Neuronal stem cell (in vitro differentiated cells): ENCODE data around the gene SLC25A22. TPM values are rescaled to one million over a fixed set of nuclear protein-coding genes. Genes with fewer than 3 reads are reported as not detected.

Experiments used
- DNase-seq: peaks from one replicate; pipeline ENCODE4 v3.0.0-alpha.2; 2013; ENCODE audit warnings: low spot score
- H2AFZ ChIP-seq: one replicate; pipeline ENCODE4 v1.6.1; 2013; ENCODE audit warnings: mild to moderate bottlenecking, low read length, inconsistent platforms
- H2AK5ac ChIP-seq: 2 replicates; pipeline ENCODE4 v1.6.1; 2013; ENCODE audit warnings: low read depth, mild to moderate bottlenecking, inconsistent platforms, low read length, moderate library complexity, mixed read lengths
- H2BK120ac ChIP-seq: 2 replicates; pipeline ENCODE4 v1.6.1; 2013; ENCODE audit warnings: low read depth, mild to moderate bottlenecking, inconsistent platforms, low read length, moderate library complexity, mixed read lengths
- H2BK12ac ChIP-seq: one replicate; pipeline ENCODE4 v1.6.1; 2013; ENCODE audit warnings: low read length, inconsistent platforms
- H2BK15ac ChIP-seq: 2 replicates; pipeline ENCODE4 v1.6.1; 2013; ENCODE audit warnings: mild to moderate bottlenecking, low read length, inconsistent platforms, mixed read lengths
- H2BK5ac ChIP-seq: one replicate; pipeline ENCODE4 v1.6.1; 2013; ENCODE audit warnings: inconsistent platforms, mild to moderate bottlenecking, low read length, moderate library complexity
- H3K14ac ChIP-seq: one replicate; pipeline ENCODE4 v1.6.1; 2013; ENCODE audit warnings: low read length, inconsistent platforms
- H3K18ac ChIP-seq: 2 replicates; pipeline ENCODE4 v1.6.1; 2013; ENCODE audit warnings: low read length, inconsistent platforms
- H3K23ac ChIP-seq: 2 replicates; pipeline ENCODE4 v1.6.1; 2013; ENCODE audit warnings: low read depth, mild to moderate bottlenecking, mixed read lengths, low read length, inconsistent platforms; ENCODE audit not compliant: poor library complexity
- H3K27ac ChIP-seq: replicated peaks from 3 replicates; pipeline ENCODE4 v1.5.1; 2013; ENCODE audit warnings: low read length, inconsistent platforms
- H3K27me3 ChIP-seq, 3 experiments: 2 replicates each; pipeline ENCODE4 v1.6.1; 2013; ENCODE audit warnings: low read length in 3 of 3, mild to moderate bottlenecking in 2 of 3, inconsistent platforms in 1 of 3, low read depth in 1 of 3, mixed read lengths in 1 of 3, moderate library complexity in 1 of 3; ENCODE audit not compliant: control insufficient read depth in 3 of 3, insufficient read depth in 3 of 3
- H3K36me3 ChIP-seq, 2 donors: replicated peaks in 1 of 2; 2 replicates each; pipeline ENCODE4 v1.6.1; 2013; ENCODE audit warnings: low read length in 2 of 2; ENCODE audit not compliant: control insufficient read depth in 2 of 2, insufficient read depth in 2 of 2
- H3K4ac ChIP-seq: 2 replicates; pipeline ENCODE4 v1.6.1; 2013; ENCODE audit warnings: inconsistent platforms, mild to moderate bottlenecking, low read length, moderate library complexity
- H3K4me1 ChIP-seq, 2 donors: 1 replicate in 1 of 2; 2 replicates in 1 of 2; pipeline ENCODE4 v1.6.1; 2013; ENCODE audit warnings: low read length in 2 of 2, low read depth in 1 of 2; ENCODE audit not compliant: control insufficient read depth in 2 of 2, insufficient read depth in 1 of 2
- H3K4me2 ChIP-seq: one replicate; pipeline ENCODE4 v1.6.1; 2013; ENCODE audit warnings: mild to moderate bottlenecking, low read length, inconsistent platforms; ENCODE audit not compliant: insufficient read depth, poor library complexity, severe bottlenecking
- H3K4me3 ChIP-seq, 2 donors: 2 replicates each; pipeline ENCODE4 v1.5.1; 2013; ENCODE audit warnings: low read length in 2 of 2, mild to moderate bottlenecking in 2 of 2, inconsistent platforms in 1 of 2, moderate library complexity in 1 of 2
- H3K79me1 ChIP-seq: one replicate; pipeline ENCODE4 v1.6.1; 2013; ENCODE audit warnings: low read depth, mild to moderate bottlenecking, inconsistent platforms, low read length, moderate library complexity
- H3K9ac ChIP-seq: one replicate; pipeline ENCODE4 v1.6.1; 2013; ENCODE audit warnings: mild to moderate bottlenecking, low read depth, low read length, inconsistent platforms; ENCODE audit not compliant: poor library complexity
- H3K9me3 ChIP-seq, 2 donors: replicated peaks in 1 of 2; 2 replicates each; pipeline versions ENCODE3 to v1.6.1; 2013; ENCODE audit warnings: low read length in 2 of 2, mild to moderate bottlenecking in 2 of 2, inconsistent platforms in 1 of 2, low read depth in 1 of 2, mixed read lengths in 1 of 2, moderate library complexity in 1 of 2; ENCODE audit not compliant: control insufficient read depth in 2 of 2, insufficient read depth in 1 of 2
- H4K8ac ChIP-seq: one replicate; pipeline ENCODE4 v1.6.1; 2013; ENCODE audit warnings: low read depth, mild to moderate bottlenecking, inconsistent platforms, low read length, moderate library complexity
- H4K91ac ChIP-seq: one replicate; pipeline ENCODE4 v1.6.1; 2013; ENCODE audit warnings: low read length, low read depth, mild to moderate bottlenecking, inconsistent platforms; ENCODE audit not compliant: poor library complexity
- WGBS, 2 donors: extraction: QIAGEN DNeasy Blood & Tissue Kit; methylation state at CpG; one replicate each; pipeline ENCODE4 v1.1.7; 2013; ENCODE audit warnings: missing lambda C conversion rate in 2 of 2, mixed read lengths in 1 of 2; ENCODE audit not compliant: insufficient read length in 2 of 2, insufficient replicate concordance in 1 of 2; ENCODE audit errors: extremely low coverage in 2 of 2; 5-methylcytosine and 5-hydroxymethylcytosine counted together
- polyA plus RNA-seq, 2 experiments: library from polyadenylated mRNA; stranded (reverse); fragments of 200-250 nt; gene quantifications; one replicate each; pipeline ENCODE4 v1.2.3, GENCODE V29; 2013

SLC25A22 gene
- 26.6 TPM for polyA plus RNA-seq (2013, experiment 1 of 2)
- polyA plus RNA-seq (2013, experiment 2 of 2), result 26.0 TPM

GRCh38 chr11:798093-798713 lies at the start of gene SLC25A22:
Gene SLC25A22, minus strand, starts transcription at chr11:798281. Its CDS starts 3,275 bp downstream, at chr11:795006.
- peak within 1 kb of the TSS; percentile 89 for H2AK5ac ChIP-seq
- peak within 1 kb of the TSS; percentile 99 for H3K23ac ChIP-seq
- peak within 1 kb of the TSS; percentile 99 for H2BK5ac ChIP-seq
- peak within 1 kb of the TSS; percentile 87 for H2BK15ac ChIP-seq
- peaks cover 28% of the 10 kb centered on the region for H3K79me1 ChIP-seq
- WGBS, 2 donors, result no CpG with 5 or more reads among the region's 69 CpGs
- peak within 1 kb of the TSS; percentile 92 for H3K4me2 ChIP-seq
- peak within 1 kb of the TSS; percentile 97 for H3K9ac ChIP-seq
- H3K27me3 ChIP-seq, result no peaks in the 10 kb centered on the region
- H3K14ac ChIP-seq, result peak within 1 kb of the TSS; percentile 100
- H2BK12ac ChIP-seq, result no peak within 1 kb of the TSS
- H2BK120ac ChIP-seq, result peak within 1 kb of the TSS; percentile 81
- peak within 1 kb of the TSS; percentile 86 for H3K27ac ChIP-seq
- H4K8ac ChIP-seq, result peak within 1 kb of the TSS; percentile 3
- peaks cover 37 to 61% of the 10 kb centered on the region in 2 donors for H3K36me3 ChIP-seq
- no peaks in the 10 kb centered on the region for H3K9me3 ChIP-seq
- H2AFZ ChIP-seq, result peak within 1 kb of the TSS; percentile 88
- H3K4me1 ChIP-seq, result peaks cover 10 to 15% of the 10 kb centered on the region in 2 donors
- peak within 1 kb of the TSS; percentile 100 for H3K18ac ChIP-seq
- peak; percentile 83 for DNase-seq
- H4K91ac ChIP-seq, result no peak within 1 kb of the TSS
- H3K4ac ChIP-seq, result peak within 1 kb of the TSS; percentile 84
- peak within 1 kb of the TSS; percentile 99 to 100 for H3K4me3 ChIP-seq

DNA sequence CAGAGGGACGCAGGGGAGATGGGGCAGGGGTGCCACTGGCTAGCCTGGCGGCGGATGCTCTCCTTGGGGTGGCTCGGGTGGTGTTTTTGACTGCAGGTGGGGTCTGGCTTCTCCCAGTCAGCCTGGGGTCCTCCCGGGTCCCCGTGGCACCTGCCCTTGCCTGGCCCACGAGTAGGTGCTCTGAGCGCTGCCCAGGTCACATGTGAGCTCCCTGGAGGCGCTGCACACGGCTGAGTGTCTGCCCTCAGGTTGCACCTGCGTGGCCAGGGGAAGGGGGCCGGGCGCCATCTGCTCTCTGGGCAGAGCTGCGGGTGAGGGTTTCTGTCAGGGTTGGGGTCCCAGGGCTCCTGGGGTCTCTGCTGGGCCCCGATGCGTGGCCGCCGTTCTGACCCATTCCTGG lies 49.8 kb upstream of the SLC25A22 start:
- Histone ChIP-seq H3K4ac (peak overlapping the region; percentile 37), H3K9ac (peak overlapping the region; percentile 44), H2BK5ac (peak overlapping the region; percentile 53), H4K91ac (no peak overlapping the region), H3K4me2 (no peak overlapping the region), H2AFZ (no peak overlapping the region), H2AK5ac (peak overlapping the region; percentile 98), H3K9me3 (no peaks in the 10 kb centered on the region), H3K14ac (peak overlapping the region; percentile 21), H4K8ac (no peak overlapping the region), H3K18ac (peak overlapping the region; percentile 5), H3K4me1 (peaks cover 32 to 44% of the 10 kb centered on the region in 2 donors), H3K27ac (no peak overlapping the region), H3K4me3 (no peak overlapping the region), H2BK12ac (peak overlapping the region; percentile 94), H2BK15ac (peak overlapping the region; percentile 92), H2BK120ac (peak overlapping the region; percentile 47), H3K23ac (no peak overlapping the region), H3K79me1 (peaks cover 14% of the 10 kb centered on the region), H3K36me3 (no peaks in the 10 kb centered on the region), H3K27me3 (peaks cover 0 to 20% (median 0%) of the 10 kb centered on the region in 3 experiments)
- no peak for DNase-seq
- WGBS, 2 donors, result no CpG with 5 or more reads among the region's 18 CpGs

DNA sequence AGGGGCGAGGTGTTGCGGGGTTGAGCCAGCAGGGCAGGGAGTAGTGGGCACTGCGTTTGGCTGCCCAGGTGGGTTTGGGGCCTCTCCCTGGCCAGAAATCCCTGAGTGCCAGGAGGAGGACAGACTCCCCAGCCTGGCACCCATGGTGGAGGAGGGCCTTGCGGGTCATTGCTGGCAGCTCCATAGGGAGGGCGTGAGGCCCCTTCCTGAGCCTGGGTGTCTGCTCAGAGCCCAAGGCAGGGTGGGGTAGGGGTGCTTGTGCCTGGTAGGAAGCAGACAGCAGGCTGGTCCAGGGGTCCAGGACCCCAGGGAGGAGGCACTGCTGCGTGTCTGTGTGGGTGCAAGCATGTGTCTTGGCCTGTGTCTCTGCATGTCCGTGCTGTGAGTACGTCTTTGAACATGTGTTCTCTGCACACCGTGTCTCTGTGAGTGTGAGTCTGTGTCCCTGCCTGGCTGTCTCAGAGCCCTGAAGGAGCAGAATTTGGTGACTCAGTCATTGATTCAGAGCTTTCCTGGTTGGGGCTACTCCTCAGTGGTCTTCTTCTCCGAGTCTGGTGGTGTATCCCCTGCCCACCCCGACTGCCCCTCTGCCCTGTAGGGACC lies 48.5 kb upstream of the SLC25A22 start:
- Histone ChIP-seq H3K27ac (no peak overlapping the region), H2AFZ (no peak overlapping the region), H4K91ac (no peak overlapping the region), H3K18ac (peak overlapping the region; percentile 27), H2BK15ac (no peak overlapping the region), H2BK12ac (peak overlapping the region; percentile 0), H2BK120ac (no peak overlapping the region), H3K9ac (no peak overlapping the region), H2BK5ac (peak overlapping the region; percentile 56), H3K36me3 (no peaks in the 10 kb centered on the region), H4K8ac (no peak overlapping the region), H3K4ac (no peak overlapping the region), H3K27me3 (peaks cover 0 to 20% (median 0%) of the 10 kb centered on the region in 3 experiments), H2AK5ac (peak overlapping the region; percentile 100), H3K9me3 (no peaks in the 10 kb centered on the region), H3K79me1 (peaks cover 16% of the 10 kb centered on the region), H3K14ac (no peak overlapping the region), H3K4me2 (no peak overlapping the region), H3K4me1 (peaks cover 32 to 43% of the 10 kb centered on the region in 2 donors), H3K23ac (peak overlapping the region; percentile 0), H3K4me3 (no peak overlapping the region)
- DNase-seq, result no peak
- no CpG with 5 or more reads among the region's 11 CpGs for WGBS, 2 donors

GRCh38 chr11:845872-846495 lies 47.9 kb upstream of the SLC25A22 start:
- no CpG with 5 or more reads among the region's 8 CpGs for whole genome bisulfite sequencing, 2 donors
- DNase-seq, result no peak
- Histone ChIP-seq H3K4me2 (no peak overlapping the region), H3K4me3 (no peak overlapping the region), H2BK5ac (peak overlapping the region; percentile 56), H3K14ac (no peak overlapping the region), H3K27ac (no peak overlapping the region), H3K23ac (peak overlapping the region; percentile 0), H4K8ac (no peak overlapping the region), H4K91ac (no peak overlapping the region), H2BK120ac (no peak overlapping the region), H3K18ac (peak overlapping the region; percentile 78), H3K4me1 (peaks cover 32 to 40% of the 10 kb centered on the region in 2 donors), H3K9ac (no peak overlapping the region), H3K4ac (no peak overlapping the region), H3K9me3 (no peaks in the 10 kb centered on the region), H3K36me3 (peaks cover 2 to 5% of the 10 kb centered on the region in 2 donors), H3K79me1 (peaks cover 16% of the 10 kb centered on the region), H3K27me3 (peaks cover 0 to 19% (median 0%) of the 10 kb centered on the region in 3 experiments), H2AFZ (no peak overlapping the region), H2AK5ac (peak overlapping the region; percentile 100), H2BK15ac (peak overlapping the region; percentile 30), H2BK12ac (peak overlapping the region; percentile 97)
